GM23338 (cell line): Measurements from ENCODE around the gene TNRC18. TPM values are rescaled to one million over a fixed set of nuclear protein-coding genes. Genes with fewer than 3 reads are reported as not detected.

Experiments used
- ATAC-seq: fragments of 200-7000 bp; cut with Tn5 transposase; 3 replicates; pipeline ENCODE4 v1.9.1; 2020
- DNase-seq: peaks from one replicate; pipeline ENCODE4 v3.0.0-alpha.2; 2015; ENCODE audit warnings: low spot score
- H2AFZ ChIP-seq: fragments of 200-600 bp; sonication (generic); 2 replicates; pipeline ENCODE4 v1.8.0; 2016; ENCODE audit warnings: antibody characterized with exemption, mild to moderate bottlenecking, moderate library complexity
- H3F3A ChIP-seq: fragments of 200-600 bp; sonication (generic); replicated peaks from 2 replicates; pipeline ENCODE4 v1.8.0; 2017; ENCODE audit warnings: antibody characterized with exemption, mixed run types, low read depth
- H3K27ac ChIP-seq: fragments of 200-600 bp; sonication (generic); 2 replicates; pipeline ENCODE4 v1.6.1; 2016; ENCODE audit warnings: low read depth
- H3K27me3 ChIP-seq: fragments of 200-600 bp; sonication (generic); 2 replicates; pipeline ENCODE4 v1.8.0; 2016; ENCODE audit warnings: mild to moderate bottlenecking, mixed run types, moderate library complexity; ENCODE audit not compliant: insufficient read depth
- H3K36me3 ChIP-seq: fragments of 200-600 bp; sonication (generic); 2 replicates; pipeline ENCODE4 v1.8.0; 2016; ENCODE audit warnings: mild to moderate bottlenecking; ENCODE audit not compliant: insufficient read depth
- H3K4me1 ChIP-seq: fragments of 200-600 bp; sonication (generic); 2 replicates; pipeline ENCODE4 v1.8.0; 2016; ENCODE audit warnings: mild to moderate bottlenecking, moderate library complexity; ENCODE audit not compliant: insufficient read depth
- H3K4me2 ChIP-seq: fragments of 200-600 bp; sonication (generic); 2 replicates; pipeline ENCODE4 v1.7.1; 2017; ENCODE audit warnings: mixed run types
- H3K4me3 ChIP-seq: fragments of 200-600 bp; sonication (generic); 2 replicates; pipeline ENCODE4 v1.6.1; 2016; ENCODE audit warnings: mixed run types
- H3K79me2 ChIP-seq: fragments of 200-600 bp; sonication (generic); replicated peaks from 2 replicates; pipeline ENCODE4 v1.8.0; 2017; ENCODE audit warnings: mild to moderate bottlenecking; ENCODE audit not compliant: insufficient read depth
- H3K9me2 ChIP-seq: fragments of 200-600 bp; sonication (generic); 2 replicates; pipeline ENCODE4 v1.8.0; 2017; ENCODE audit not compliant: insufficient read depth
- H4K20me1 ChIP-seq: fragments of 200-600 bp; sonication (generic); replicated peaks from 2 replicates; pipeline ENCODE4 v1.8.0; 2017; ENCODE audit warnings: mild to moderate bottlenecking; ENCODE audit not compliant: insufficient read depth
- H3K27ac Mint-ChIP-seq: 2 replicates; pipeline ENCODE4 v1.8.0; 2020; ENCODE audit warnings: inconsistent platforms, mild to moderate bottlenecking, moderate library complexity, mixed read lengths
- H3K27me3 Mint-ChIP-seq: 3 replicates; pipeline ENCODE4 v1.8.0; 2022; ENCODE audit warnings: low read depth, mild to moderate bottlenecking, moderate library complexity, mixed read lengths, inconsistent platforms; ENCODE audit not compliant: insufficient read depth, poor library complexity
- H3K36me3 Mint-ChIP-seq: 3 replicates; pipeline ENCODE4 v1.8.0; 2021; ENCODE audit warnings: low read depth, mild to moderate bottlenecking, inconsistent platforms, moderate library complexity, mixed read lengths
- H3K4me1 Mint-ChIP-seq: 3 replicates; pipeline ENCODE4 v1.8.0; 2020; ENCODE audit warnings: mild to moderate bottlenecking, inconsistent platforms, mixed read lengths
- H3K4me3 Mint-ChIP-seq: 3 replicates; pipeline ENCODE4 v1.8.0; 2021; ENCODE audit warnings: moderate library complexity, mild to moderate bottlenecking, inconsistent platforms, mixed read lengths
- H3K9me3 Mint-ChIP-seq: 3 replicates; pipeline ENCODE4 v1.8.0; 2020; ENCODE audit warnings: moderate library complexity, mild to moderate bottlenecking, inconsistent platforms, mixed read lengths
- CREB1 ChIP-seq: fragments of 250-450 bp; sonication (Bioruptor Pico); IDR thresholded peaks from 2 replicates; pipeline ENCODE4 v1.5.0; 2020; ENCODE audit warnings: low read depth, mild to moderate bottlenecking, moderate library complexity
- ETS1 ChIP-seq: IDR thresholded peaks from 2 replicates; pipeline ENCODE4 v1.6.1; 2016; ENCODE audit warnings: antibody characterized with exemption
- EZH2 ChIP-seq: fragments of 200-600 bp; sonication (generic); IDR thresholded peaks from one replicate; pipeline ENCODE4 v1.8.0; 2017; ENCODE audit warnings: antibody characterized with exemption, mild to moderate bottlenecking, low read depth; ENCODE audit not compliant: unreplicated experiment
- EZH2phosphoT487 ChIP-seq: fragments of 200-600 bp; sonication (generic); IDR thresholded peaks from one replicate; pipeline ENCODE4 v1.8.1; 2018; ENCODE audit warnings: antibody characterized with exemption; ENCODE audit not compliant: unreplicated experiment
- JUNB ChIP-seq: IDR thresholded peaks from one replicate; pipeline ENCODE4 v1.6.1; 2016; ENCODE audit warnings: antibody characterized with exemption; ENCODE audit not compliant: unreplicated experiment
- NANOG ChIP-seq: IDR thresholded peaks from 2 replicates; pipeline ENCODE4 v1.6.1; 2016; ENCODE audit warnings: antibody characterized with exemption, borderline replicate concordance
- POLR2AphosphoS5 ChIP-seq: IDR thresholded peaks from 2 replicates; pipeline ENCODE4 v1.6.1; 2016; ENCODE audit warnings: antibody characterized with exemption, low read depth
- REST ChIP-seq: IDR thresholded peaks from one replicate; pipeline ENCODE4 v1.6.1; 2018; ENCODE audit warnings: antibody characterized with exemption; ENCODE audit not compliant: unreplicated experiment
- STAT1 ChIP-seq: IDR thresholded peaks from one replicate; pipeline ENCODE4 v1.6.1; 2016; ENCODE audit warnings: antibody characterized with exemption; ENCODE audit not compliant: unreplicated experiment
- ZNF114 ChIP-seq: fragments of 250-450 bp; sonication (Bioruptor Pico); IDR thresholded peaks from 2 replicates; pipeline ENCODE4 v1.5.0; 2020; ENCODE audit warnings: mild to moderate bottlenecking, moderate library complexity
- ZNF331 ChIP-seq: fragments of 250-450 bp; sonication (Bioruptor Pico); IDR thresholded peaks from 2 replicates; pipeline ENCODE4 v1.5.0; 2020; ENCODE audit warnings: low read depth, mild to moderate bottlenecking, moderate library complexity
- ZNF462 ChIP-seq: fragments of 250-450 bp; sonication (Bioruptor Pico); IDR thresholded peaks from 2 replicates; pipeline ENCODE4 v1.5.0; 2020; ENCODE audit warnings: mild to moderate bottlenecking, moderate library complexity
- polyA plus RNA-seq: library from polyadenylated mRNA; unstranded; fragments of >200 nt; fragmentation: Nextera tagmentation; extraction: Ambion mirVana; gene quantifications from 2 replicates; pipeline ENCODE4 v1.2.1, GENCODE V29; 2016
- total RNA-seq: library from RNA; depleted of rRNA; stranded (reverse); fragments of >200 nt; shearing (Covaris generic); gene quantifications from 2 replicates; pipeline ENCODE4 v1.2.3, GENCODE V29; 2014

The TNRC18 gene
- total and polyA plus RNA-seq, 2 experiments from 2014 or later: 2.1 to 17.5 TPM

GRCh38 chr7:5463031-5463430 lies 39.4 kb upstream of the TNRC18 start (continued):
- TF ChIP-seq ZNF462 (CRISPR knock-in tag) (no peak), ZNF114 (CRISPR knock-in tag) (no peak), REST (no peak), JUNB (no peak), POLR2AphosphoS5 (no peak)

GRCh38 chr7:5462216-5462615 lies 38.6 kb upstream of the TNRC18 start:
- H3K36me3 ChIP-seq: no peaks in the 10 kb centered on the region
- no peaks in the 10 kb centered on the region; the same call in 1 of the 2 replicates for H4K20me1 ChIP-seq
- no peaks in the 10 kb centered on the region for H3K9me3 Mint-ChIP-seq
- DNase-seq (no peak), ATAC-seq (no peak)
- no peak overlapping the region for H3K4me2 ChIP-seq
- no peaks in the 10 kb centered on the region for H3K4me1 ChIP-seq
- no peak overlapping the region for H3K4me3 Mint-ChIP-seq
- no peaks in the 10 kb centered on the region for H3K36me3 Mint-ChIP-seq
- H3K4me3 ChIP-seq: no peak overlapping the region
- no peaks in the 10 kb centered on the region for H3K79me2 ChIP-seq
- H3K4me1 Mint-ChIP-seq: no peaks in the 10 kb centered on the region
- no peaks in the 10 kb centered on the region for H3K9me2 ChIP-seq
- TF ChIP-seq EZH2 (no peak), CREB1 (CRISPR knock-in tag) (no peak), EZH2phosphoT487 (no peak), STAT1 (no peak), POLR2AphosphoS5 (no peak), NANOG (no peak), ZNF331 (CRISPR knock-in tag) (no peak), ETS1 (no peak), ZNF114 (CRISPR knock-in tag) (no peak)
- H3K27me3 Mint-ChIP-seq: peaks cover 14% of the 10 kb centered on the region
- no peak overlapping the region for H3K27ac ChIP-seq
- H3K27me3 ChIP-seq: no peaks in the 10 kb centered on the region
- no peak overlapping the region for H2AFZ ChIP-seq
- no peak overlapping the region for H3K27ac Mint-ChIP-seq
- 0 out of 2 replicates have a peak, but pooled peaks cover 3% of the 10 kb centered on the region for H3F3A ChIP-seq
